Superior temporal gyrus (tissue), 1 donor: ENCODE data around the gene ESPN.
"Not testable (repeated sequence)": the region's sequence is repeated elsewhere in the genome, so short reads cannot be mapped to it uniquely, and the experiment has no call there.

Source experiments
- DNase-seq: peaks from one replicate; pipeline ENCODE4 v3.0.0-alpha.2; 2016; ENCODE audit errors: extremely low spot score

Gene ESPN

GRCh38 chr1:6485168-6486101 is 60.9 kb downstream of the ESPN start:
- no peak for DNase-seq

- DNase-seq: peak; percentile 81
These were observed 61.9 kb downstream of the ESPN start for GRCh38 chr1:6486433-6487011.

GRCh38 chr1:6487804-6488484 is 63.4 kb downstream of the ESPN start:
- no peak for DNase-seq

GRCh38 chr1:6488602-6489382 is 64.2 kb downstream of the ESPN start:
- DNase-seq: no peak

- no peak for DNase-seq
These were observed 64.8 kb downstream of the ESPN start for GRCh38 chr1:6489383-6489765.

- peak; percentile 64 for DNase-seq
These were observed 65.2 kb downstream of the ESPN start for GRCh38 chr1:6489799-6490180.

GRCh38 chr1:6490181-6491080 is 65.9 kb downstream of the ESPN start:
- DNase-seq: no peak

- DNase-seq: no peak
These were observed 66.5 kb downstream of the ESPN start for GRCh38 chr1:6491081-6491449.

GRCh38 chr1:6491480-6491962 is 66.9 kb downstream of the ESPN start, which contains the start of gene PLEKHG5:
Gene PLEKHG5 (minus strand): TSS chr1:6491667. CDS start chr1:6477571, 14,096 bp downstream.
- no peak for DNase-seq

- DNase-seq: no peak
These were observed 67.4 kb downstream of the ESPN start for GRCh38 chr1:6491966-6492365.

- DNase-seq: not testable (repeated sequence)
These were observed 69.3 kb downstream of the ESPN start for GRCh38 chr1:6493834-6494223.

- DNase-seq: no peak
These were observed 70.1 kb downstream of the ESPN start for GRCh38 chr1:6494627-6495026.

- DNase-seq: no peak
These were observed 70.5 kb downstream of the ESPN start for GRCh38 chr1:6495041-6495441.

GRCh38 chr1:6495540-6496364 is 71.2 kb downstream of the ESPN start:
- DNase-seq: no peak

GRCh38 chr1:6496365-6496721 is 71.8 kb downstream of the ESPN start:
- no peak for DNase-seq

GRCh38 chr1:6496890-6497214 is 72.3 kb downstream of the ESPN start:
- no peak for DNase-seq

GRCh38 chr1:6497215-6497866 is 72.8 kb downstream of the ESPN start:
- no peak for DNase-seq

GRCh38 chr1:6497867-6498575 is 73.4 kb downstream of the ESPN start:
- DNase-seq: no peak

- no peak for DNase-seq
These were observed 74.1 kb downstream of the ESPN start for GRCh38 chr1:6498576-6499111.
